Measurements from ENCODE around the gene AGBL1.

DNA sequence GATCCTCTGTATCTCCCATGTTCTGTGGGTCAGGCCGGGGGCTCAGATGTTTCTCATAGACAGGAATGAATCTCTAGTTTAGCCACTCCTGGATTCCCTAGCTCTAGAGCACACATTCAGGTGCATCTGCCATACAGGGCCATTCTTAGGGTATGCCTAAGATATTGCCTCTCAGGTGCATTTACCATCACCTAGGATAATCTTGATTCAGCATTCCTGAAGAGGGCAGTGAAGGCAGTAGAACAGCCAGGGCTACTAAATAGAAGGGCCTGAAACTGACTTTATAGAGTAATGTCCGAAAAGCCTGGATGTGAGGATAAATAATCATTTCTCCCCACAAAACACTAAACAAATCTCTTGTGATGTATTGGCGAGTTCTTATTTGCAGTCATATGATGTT is 882.0 kb downstream of the AGBL1 start:
- TF ChIP-seq EZH2phosphoT487 (IDR thresholded peaks at IDR 0.05; ENCODE audit: unreplicated experiment): no peak
- TF ChIP-seq, protein P1, sequence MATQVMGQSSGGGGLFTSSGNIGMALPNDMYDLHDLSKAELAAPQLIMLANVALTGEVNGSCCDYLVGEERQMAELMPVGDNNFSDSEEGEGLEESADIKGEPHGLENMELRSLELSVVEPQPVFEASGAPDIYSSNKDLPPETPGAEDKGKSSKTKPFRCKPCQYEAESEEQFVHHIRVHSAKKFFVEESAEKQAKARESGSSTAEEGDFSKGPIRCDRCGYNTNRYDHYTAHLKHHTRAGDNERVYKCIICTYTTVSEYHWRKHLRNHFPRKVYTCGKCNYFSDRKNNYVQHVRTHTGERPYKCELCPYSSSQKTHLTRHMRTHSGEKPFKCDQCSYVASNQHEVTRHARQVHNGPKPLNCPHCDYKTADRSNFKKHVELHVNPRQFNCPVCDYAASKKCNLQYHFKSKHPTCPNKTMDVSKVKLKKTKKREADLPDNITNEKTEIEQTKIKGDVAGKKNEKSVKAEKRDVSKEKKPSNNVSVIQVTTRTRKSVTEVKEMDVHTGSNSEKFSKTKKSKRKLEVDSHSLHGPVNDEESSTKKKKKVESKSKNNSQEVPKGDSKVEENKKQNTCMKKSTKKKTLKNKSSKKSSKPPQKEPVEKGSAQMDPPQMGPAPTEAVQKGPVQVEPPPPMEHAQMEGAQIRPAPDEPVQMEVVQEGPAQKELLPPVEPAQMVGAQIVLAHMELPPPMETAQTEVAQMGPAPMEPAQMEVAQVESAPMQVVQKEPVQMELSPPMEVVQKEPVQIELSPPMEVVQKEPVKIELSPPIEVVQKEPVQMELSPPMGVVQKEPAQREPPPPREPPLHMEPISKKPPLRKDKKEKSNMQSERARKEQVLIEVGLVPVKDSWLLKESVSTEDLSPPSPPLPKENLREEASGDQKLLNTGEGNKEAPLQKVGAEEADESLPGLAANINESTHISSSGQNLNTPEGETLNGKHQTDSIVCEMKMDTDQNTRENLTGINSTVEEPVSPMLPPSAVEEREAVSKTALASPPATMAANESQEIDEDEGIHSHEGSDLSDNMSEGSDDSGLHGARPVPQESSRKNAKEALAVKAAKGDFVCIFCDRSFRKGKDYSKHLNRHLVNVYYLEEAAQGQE (IDR thresholded peaks at IDR 0.05; ENCODE audit: unreplicated experiment): no peak
- TF ChIP-seq, protein P2, sequence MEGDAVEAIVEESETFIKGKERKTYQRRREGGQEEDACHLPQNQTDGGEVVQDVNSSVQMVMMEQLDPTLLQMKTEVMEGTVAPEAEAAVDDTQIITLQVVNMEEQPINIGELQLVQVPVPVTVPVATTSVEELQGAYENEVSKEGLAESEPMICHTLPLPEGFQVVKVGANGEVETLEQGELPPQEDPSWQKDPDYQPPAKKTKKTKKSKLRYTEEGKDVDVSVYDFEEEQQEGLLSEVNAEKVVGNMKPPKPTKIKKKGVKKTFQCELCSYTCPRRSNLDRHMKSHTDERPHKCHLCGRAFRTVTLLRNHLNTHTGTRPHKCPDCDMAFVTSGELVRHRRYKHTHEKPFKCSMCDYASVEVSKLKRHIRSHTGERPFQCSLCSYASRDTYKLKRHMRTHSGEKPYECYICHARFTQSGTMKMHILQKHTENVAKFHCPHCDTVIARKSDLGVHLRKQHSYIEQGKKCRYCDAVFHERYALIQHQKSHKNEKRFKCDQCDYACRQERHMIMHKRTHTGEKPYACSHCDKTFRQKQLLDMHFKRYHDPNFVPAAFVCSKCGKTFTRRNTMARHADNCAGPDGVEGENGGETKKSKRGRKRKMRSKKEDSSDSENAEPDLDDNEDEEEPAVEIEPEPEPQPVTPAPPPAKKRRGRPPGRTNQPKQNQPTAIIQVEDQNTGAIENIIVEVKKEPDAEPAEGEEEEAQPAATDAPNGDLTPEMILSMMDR (conservative IDR thresholded peaks at IDR 0.05; ENCODE audit: low read depth in 2 of 2): peak in 1 of 2 experiments; percentile 41; a peak in 2 of 4 replicates
- no peak for TF ChIP-seq POLR2AphosphoS5 (IDR thresholded peaks at IDR 0.05; ENCODE audit: low read depth)
- TF ChIP-seq EZH2 (IDR thresholded peaks at IDR 0.05; ENCODE audit: low read depth, unreplicated experiment): no peak
- TF ChIP-seq, protein P3, sequence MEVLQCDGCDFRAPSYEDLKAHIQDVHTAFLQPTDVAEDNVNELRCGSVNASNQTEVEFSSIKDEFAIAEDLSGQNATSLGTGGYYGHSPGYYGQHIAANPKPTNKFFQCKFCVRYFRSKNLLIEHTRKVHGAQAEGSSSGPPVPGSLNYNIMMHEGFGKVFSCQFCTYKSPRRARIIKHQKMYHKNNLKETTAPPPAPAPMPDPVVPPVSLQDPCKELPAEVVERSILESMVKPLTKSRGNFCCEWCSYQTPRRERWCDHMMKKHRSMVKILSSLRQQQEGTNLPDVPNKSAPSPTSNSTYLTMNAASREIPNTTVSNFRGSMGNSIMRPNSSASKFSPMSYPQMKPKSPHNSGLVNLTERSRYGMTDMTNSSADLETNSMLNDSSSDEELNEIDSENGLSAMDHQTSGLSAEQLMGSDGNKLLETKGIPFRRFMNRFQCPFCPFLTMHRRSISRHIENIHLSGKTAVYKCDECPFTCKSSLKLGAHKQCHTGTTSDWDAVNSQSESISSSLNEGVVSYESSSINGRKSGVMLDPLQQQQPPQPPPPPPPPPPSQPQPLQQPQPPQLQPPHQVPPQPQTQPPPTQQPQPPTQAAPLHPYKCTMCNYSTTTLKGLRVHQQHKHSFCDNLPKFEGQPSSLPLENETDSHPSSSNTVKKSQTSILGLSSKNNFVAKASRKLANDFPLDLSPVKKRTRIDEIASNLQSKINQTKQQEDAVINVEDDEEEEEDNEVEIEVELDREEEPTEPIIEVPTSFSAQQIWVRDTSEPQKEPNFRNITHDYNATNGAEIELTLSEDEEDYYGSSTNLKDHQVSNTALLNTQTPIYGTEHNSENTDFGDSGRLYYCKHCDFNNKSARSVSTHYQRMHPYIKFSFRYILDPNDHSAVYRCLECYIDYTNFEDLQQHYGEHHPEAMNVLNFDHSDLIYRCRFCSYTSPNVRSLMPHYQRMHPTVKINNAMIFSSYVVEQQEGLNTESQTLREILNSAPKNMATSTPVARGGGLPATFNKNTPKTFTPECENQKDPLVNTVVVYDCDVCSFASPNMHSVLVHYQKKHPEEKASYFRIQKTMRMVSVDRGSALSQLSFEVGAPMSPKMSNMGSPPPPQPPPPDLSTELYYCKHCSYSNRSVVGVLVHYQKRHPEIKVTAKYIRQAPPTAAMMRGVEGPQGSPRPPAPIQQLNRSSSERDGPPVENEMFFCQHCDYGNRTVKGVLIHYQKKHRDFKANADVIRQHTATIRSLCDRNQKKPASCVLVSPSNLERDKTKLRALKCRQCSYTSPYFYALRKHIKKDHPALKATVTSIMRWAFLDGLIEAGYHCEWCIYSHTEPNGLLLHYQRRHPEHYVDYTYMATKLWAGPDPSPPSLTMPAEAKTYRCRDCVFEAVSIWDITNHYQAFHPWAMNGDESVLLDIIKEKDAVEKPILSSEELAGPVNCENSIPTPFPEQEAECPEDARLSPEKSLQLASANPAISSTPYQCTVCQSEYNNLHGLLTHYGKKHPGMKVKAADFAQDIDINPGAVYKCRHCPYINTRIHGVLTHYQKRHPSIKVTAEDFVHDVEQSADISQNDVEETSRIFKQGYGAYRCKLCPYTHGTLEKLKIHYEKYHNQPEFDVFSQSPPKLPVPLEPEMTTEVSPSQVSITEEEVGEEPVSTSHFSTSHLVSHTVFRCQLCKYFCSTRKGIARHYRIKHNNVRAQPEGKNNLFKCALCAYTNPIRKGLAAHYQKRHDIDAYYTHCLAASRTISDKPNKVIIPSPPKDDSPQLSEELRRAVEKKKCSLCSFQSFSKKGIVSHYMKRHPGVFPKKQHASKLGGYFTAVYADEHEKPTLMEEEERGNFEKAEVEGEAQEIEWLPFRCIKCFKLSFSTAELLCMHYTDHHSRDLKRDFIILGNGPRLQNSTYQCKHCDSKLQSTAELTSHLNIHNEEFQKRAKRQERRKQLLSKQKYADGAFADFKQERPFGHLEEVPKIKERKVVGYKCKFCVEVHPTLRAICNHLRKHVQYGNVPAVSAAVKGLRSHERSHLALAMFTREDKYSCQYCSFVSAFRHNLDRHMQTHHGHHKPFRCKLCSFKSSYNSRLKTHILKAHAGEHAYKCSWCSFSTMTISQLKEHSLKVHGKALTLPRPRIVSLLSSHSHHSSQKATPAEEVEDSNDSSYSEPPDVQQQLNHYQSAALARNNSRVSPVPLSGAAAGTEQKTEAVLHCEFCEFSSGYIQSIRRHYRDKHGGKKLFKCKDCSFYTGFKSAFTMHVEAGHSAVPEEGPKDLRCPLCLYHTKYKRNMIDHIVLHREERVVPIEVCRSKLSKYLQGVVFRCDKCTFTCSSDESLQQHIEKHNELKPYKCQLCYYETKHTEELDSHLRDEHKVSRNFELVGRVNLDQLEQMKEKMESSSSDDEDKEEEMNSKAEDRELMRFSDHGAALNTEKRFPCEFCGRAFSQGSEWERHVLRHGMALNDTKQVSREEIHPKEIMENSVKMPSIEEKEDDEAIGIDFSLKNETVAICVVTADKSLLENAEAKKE (CRISPR knock-in tag; IDR thresholded peaks at IDR 0.05): no peak
- TF ChIP-seq CREB1 (CRISPR knock-in tag; IDR thresholded peaks at IDR 0.05; ENCODE audit: low read depth): no peak

All from GM23338 (cell line).